ENCODE measurements around the gene HSP90AB1. TPM values are rescaled to one million over a fixed set of nuclear protein-coding genes. Genes with fewer than 3 reads are reported as not detected.

Gene HSP90AB1
- polyA plus RNA-seq, 3 donors: 119 to 242 (median 145) TPM

DNA sequence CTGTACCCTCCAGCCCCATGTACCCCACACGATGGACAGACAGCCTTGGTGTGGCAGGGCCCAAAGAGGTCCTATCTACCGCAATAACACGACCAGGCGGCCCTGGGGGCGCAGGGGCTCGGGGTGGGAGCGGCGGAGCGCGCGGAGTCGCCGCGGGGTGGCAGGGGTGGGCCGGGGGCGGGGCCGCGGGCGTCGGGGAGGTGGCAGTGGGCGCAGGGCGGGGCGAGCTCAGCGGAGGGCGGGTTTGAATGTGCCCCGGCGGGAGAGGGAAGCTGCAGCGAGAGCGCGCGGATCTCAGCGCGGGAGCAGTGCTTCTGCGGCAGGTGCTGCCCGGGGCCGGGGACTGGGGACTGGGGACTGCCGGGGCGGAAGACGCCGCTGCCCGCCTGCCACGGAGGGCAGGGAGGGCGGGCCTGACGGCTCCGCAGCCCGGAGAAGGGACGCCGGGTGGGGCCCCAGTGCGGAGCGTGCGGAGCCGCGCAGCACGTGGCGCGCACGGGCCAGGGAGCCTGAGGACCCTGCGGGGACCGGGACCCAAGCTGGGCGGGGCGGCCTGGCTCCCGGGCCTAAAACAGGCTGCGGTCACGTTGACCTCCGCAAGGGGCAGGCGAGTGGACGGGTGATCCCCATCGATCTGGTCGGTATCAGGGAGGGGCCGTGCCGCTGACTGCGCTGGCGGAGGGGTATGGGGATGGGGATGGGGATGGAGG, 23.4 kb upstream of the HSP90AB1 start, which contains the start of gene SLC29A1:
Gene SLC29A1, plus strand, starts transcription at position 277 of the 710 bp plus-strand sequence. CDS start 3,719 bp downstream, outside the sequence.
- H3K27ac ChIP-seq (ENCODE audit: low read depth in 1 of 2, low read length in 2 of 2): no peak within 1 kb of the TSS
- H3K4me3 ChIP-seq (replicated peaks in 1 of 3; ENCODE audit: low read depth in 2 of 3, low read length in 3 of 3): peak within 1 kb of the TSS; percentile 27 to 73 (median 36)
- DNase-seq: peak; percentile 60 to 74 (median 60)
- H3K79me2 ChIP-seq (ENCODE audit: insufficient read depth, low read length): peaks cover 24% of the 10 kb centered on the region
- under 1% methylated on average over 67 of the region's 73 CpGs for WGBS (ENCODE audit: insufficient coverage)
- TF ChIP-seq, protein P1, sequence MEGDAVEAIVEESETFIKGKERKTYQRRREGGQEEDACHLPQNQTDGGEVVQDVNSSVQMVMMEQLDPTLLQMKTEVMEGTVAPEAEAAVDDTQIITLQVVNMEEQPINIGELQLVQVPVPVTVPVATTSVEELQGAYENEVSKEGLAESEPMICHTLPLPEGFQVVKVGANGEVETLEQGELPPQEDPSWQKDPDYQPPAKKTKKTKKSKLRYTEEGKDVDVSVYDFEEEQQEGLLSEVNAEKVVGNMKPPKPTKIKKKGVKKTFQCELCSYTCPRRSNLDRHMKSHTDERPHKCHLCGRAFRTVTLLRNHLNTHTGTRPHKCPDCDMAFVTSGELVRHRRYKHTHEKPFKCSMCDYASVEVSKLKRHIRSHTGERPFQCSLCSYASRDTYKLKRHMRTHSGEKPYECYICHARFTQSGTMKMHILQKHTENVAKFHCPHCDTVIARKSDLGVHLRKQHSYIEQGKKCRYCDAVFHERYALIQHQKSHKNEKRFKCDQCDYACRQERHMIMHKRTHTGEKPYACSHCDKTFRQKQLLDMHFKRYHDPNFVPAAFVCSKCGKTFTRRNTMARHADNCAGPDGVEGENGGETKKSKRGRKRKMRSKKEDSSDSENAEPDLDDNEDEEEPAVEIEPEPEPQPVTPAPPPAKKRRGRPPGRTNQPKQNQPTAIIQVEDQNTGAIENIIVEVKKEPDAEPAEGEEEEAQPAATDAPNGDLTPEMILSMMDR (IDR thresholded peaks at IDR 0.05): peak; percentile 37
- peaks cover 0 to 6% of the 10 kb centered on the region in 2 donors for H3K36me3 Mint-ChIP-seq
- H3K4me3 Mint-ChIP-seq: peak within 1 kb of the TSS; percentile 73 to 88
- no peaks in the 10 kb centered on the region for H3K36me3 ChIP-seq (replicated peaks in 1 of 2; ENCODE audit: control insufficient read depth in 1 of 2, insufficient read depth in 2 of 2, low read length in 2 of 2)
- peaks cover 5 to 17% (median 7%) of the 10 kb centered on the region in 3 donors for H3K27me3 Mint-ChIP-seq (ENCODE audit: low read depth in 3 of 3)
- peaks cover 0 to 2% (median 0%) of the 10 kb centered on the region in 7 donors for H3K9me3 Mint-ChIP-seq
- peaks cover 11% of the 10 kb centered on the region for H4K20me1 ChIP-seq (ENCODE audit: insufficient read depth, low read length)
- H3K4me1 Mint-ChIP-seq: peaks cover 65% of the 10 kb centered on the region
- intact Hi-C loops (cut with micrococcal nuclease): loop anchor here (5.0 kb wide), 2 partner anchors 34 to 96 kb away; partner anchors contain the start of genes SLC35B2 (in 2 of the 2), MRPL14 (in 1 of the 2) and TMEM63B (in 1 of the 2)
- H3K27ac Mint-ChIP-seq: peak within 1 kb of the TSS in 6 of 7 donors; percentile 5 to 76 (median 48)
- H3K9ac ChIP-seq (ENCODE audit: insufficient read depth, low read length, poor library complexity, severe bottlenecking): peak within 1 kb of the TSS; percentile 46
- H3K27me3 ChIP-seq (ENCODE audit: control insufficient read depth in 2 of 2, insufficient read depth in 2 of 2, low read length in 2 of 2): peaks cover 0 to 7% of the 10 kb centered on the region in 2 donors
- peak within 1 kb of the TSS; percentile 89 for H3K4me2 ChIP-seq (replicated peaks; ENCODE audit: extremely low read depth, low read length, poor library complexity, severe bottlenecking)
- no peaks in the 10 kb centered on the region for H3K9me3 ChIP-seq (replicated peaks in 1 of 2; ENCODE audit: control insufficient read depth in 1 of 2, insufficient read depth in 1 of 2, low read length in 2 of 2)
- H2AFZ ChIP-seq (ENCODE audit: insufficient read depth, low read depth, low read length, poor library complexity, severe bottlenecking): peak within 1 kb of the TSS; percentile 56
- H3K4me1 ChIP-seq (ENCODE audit: control insufficient read depth in 1 of 2, insufficient read depth in 2 of 2, low read length in 2 of 2): peaks cover 65 to 71% of the 10 kb centered on the region in 2 donors

Measured in CD14-positive monocyte (primary cell).